ENCODE measurements around the gene ADARB1. TPM values are rescaled to one million over a fixed set of nuclear protein-coding genes. Genes with fewer than 3 reads are reported as not detected.
A peak's percentile ranks its signal among the peaks of the same experiment; 100 is the strongest.

The ADARB1 gene
- total and polyA plus RNA-seq, 2 experiments from 2014 or later = 4.8 to 14.8 TPM

DNA sequence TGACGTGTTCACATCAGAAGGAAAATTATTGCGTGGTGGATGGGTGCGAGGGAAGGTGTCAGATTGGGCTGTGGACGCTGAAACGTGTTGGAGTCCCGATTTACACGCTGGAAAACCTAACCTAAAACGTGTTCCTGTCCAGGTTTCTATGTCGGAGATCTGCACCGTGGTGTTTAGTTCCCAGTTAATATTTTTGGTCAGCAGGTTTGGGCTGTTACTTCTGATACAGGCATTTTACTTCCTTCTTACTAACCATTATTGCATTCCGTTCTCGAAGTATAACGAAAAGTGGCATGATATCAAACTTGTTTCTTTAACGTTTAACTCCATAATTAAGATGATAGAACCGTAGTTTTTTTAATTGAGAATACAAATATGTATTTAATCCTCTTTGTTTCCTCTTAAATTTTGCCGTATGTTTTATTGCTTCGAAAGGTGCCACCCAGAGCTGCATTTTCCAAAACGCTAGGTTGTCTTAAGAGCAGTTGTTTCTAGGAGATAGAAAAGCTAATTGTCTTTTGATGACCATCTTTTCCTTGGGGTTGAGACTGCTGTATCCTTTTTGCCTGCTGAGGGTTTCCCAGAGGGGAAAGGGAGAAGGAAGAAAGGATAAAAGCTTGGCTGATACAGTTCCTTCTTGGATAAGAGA lies 1.3 kb downstream of the ADARB1 start:
- H3K79me2 ChIP-seq (replicated peaks; ENCODE audit: insufficient read depth) = peaks cover 15% of the 10 kb centered on the region
- peaks cover 20% of the 10 kb centered on the region for H3K4me1 Mint-ChIP-seq
- TF ChIP-seq STAT1 (IDR thresholded peaks at IDR 0.05; ENCODE audit: unreplicated experiment) (no peak), EZH2 (IDR thresholded peaks at IDR 0.05; ENCODE audit: low read depth, unreplicated experiment) (peak; percentile 52)
- H3K4me3 ChIP-seq = peak overlapping the region; percentile 70
- no peak overlapping the region for H3K27ac Mint-ChIP-seq
- peaks cover 12% of the 10 kb centered on the region; the same call in 1 of the 2 replicates for H3F3A ChIP-seq (replicated peaks; ENCODE audit: low read depth)
- H3K4me2 ChIP-seq = peak overlapping the region; percentile 93
- peaks cover 15% of the 10 kb centered on the region for H3K4me1 ChIP-seq (ENCODE audit: insufficient read depth)
- DNase-seq (ENCODE audit: low spot score) (no peak), ATAC-seq (no peak)
- no peaks in the 10 kb centered on the region for H3K9me2 ChIP-seq (ENCODE audit: insufficient read depth)
- peaks cover 22% of the 10 kb centered on the region for H3K27me3 ChIP-seq (ENCODE audit: insufficient read depth)
- no peak overlapping the region for H2AFZ ChIP-seq
- H3K36me3 ChIP-seq (ENCODE audit: insufficient read depth) = no peaks in the 10 kb centered on the region
- H4K20me1 ChIP-seq (replicated peaks; ENCODE audit: insufficient read depth) = peaks cover 18% of the 10 kb centered on the region
- H3K27me3 Mint-ChIP-seq (ENCODE audit: insufficient read depth, low read depth, poor library complexity) = peaks cover 28% of the 10 kb centered on the region
- H3K4me3 Mint-ChIP-seq = peak overlapping the region; percentile 75
- peaks cover 3% of the 10 kb centered on the region; the same call in 1 of the 3 replicates for H3K9me3 Mint-ChIP-seq
- peaks cover 3% of the 10 kb centered on the region; the same call in 1 of the 3 replicates for H3K36me3 Mint-ChIP-seq (ENCODE audit: low read depth)
- H3K27ac ChIP-seq (ENCODE audit: low read depth) = no peak overlapping the region

DNA sequence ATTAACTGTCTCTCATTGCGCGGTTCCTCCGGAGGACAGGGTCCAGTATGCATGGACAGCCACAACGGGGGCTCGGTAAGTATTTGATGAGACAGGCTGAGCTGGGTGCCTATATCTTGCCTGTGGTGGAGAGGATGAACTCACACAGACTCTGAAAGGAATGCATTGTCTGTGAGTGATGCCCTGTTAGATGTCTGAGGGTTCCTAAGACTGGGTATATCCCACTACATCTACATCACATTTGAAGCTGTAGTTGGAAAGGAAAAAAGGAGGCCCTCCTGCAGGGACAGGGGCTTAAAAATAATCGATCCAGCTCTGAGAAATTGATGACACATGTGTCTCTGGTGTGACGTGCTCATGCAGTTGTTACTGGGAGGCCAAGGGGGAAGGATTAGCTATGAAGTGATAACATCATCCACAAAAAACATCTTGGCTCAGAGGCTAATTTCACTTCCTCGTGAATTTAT lies 1.9 kb downstream of the ADARB1 start:
- Histone ChIP-seq H3K4me1 (ENCODE audit: insufficient read depth) (peaks cover 15% of the 10 kb centered on the region), H3K27ac (ENCODE audit: low read depth) (no peak overlapping the region), H3K79me2 (replicated peaks; ENCODE audit: insufficient read depth) (peaks cover 19% of the 10 kb centered on the region), H3K4me2 (peak overlapping the region; percentile 93; the same call in 1 of the 2 replicates), H2AFZ (no peak overlapping the region), H3K4me3 (no peak overlapping the region), H4K20me1 (replicated peaks; ENCODE audit: insufficient read depth) (peaks cover 18% of the 10 kb centered on the region), H3K36me3 (ENCODE audit: insufficient read depth) (no peaks in the 10 kb centered on the region), H3K27me3 (ENCODE audit: insufficient read depth) (peaks cover 22% of the 10 kb centered on the region), H3F3A (replicated peaks; ENCODE audit: low read depth) (peaks cover 12% of the 10 kb centered on the region; the same call in 1 of the 2 replicates), H3K9me2 (ENCODE audit: insufficient read depth) (no peaks in the 10 kb centered on the region)
- Mint-ChIP-seq H3K4me3 (peak overlapping the region; percentile 75), H3K27me3 (ENCODE audit: insufficient read depth, low read depth, poor library complexity) (peaks cover 30% of the 10 kb centered on the region), H3K27ac (no peak overlapping the region), H3K36me3 (ENCODE audit: low read depth) (peaks cover 3% of the 10 kb centered on the region; the same call in 1 of the 3 replicates), H3K9me3 (peaks cover 3% of the 10 kb centered on the region; the same call in 1 of the 3 replicates), H3K4me1 (peaks cover 21% of the 10 kb centered on the region)
- DNase-seq (ENCODE audit: low spot score) = no peak
- TF ChIP-seq, protein P1, sequence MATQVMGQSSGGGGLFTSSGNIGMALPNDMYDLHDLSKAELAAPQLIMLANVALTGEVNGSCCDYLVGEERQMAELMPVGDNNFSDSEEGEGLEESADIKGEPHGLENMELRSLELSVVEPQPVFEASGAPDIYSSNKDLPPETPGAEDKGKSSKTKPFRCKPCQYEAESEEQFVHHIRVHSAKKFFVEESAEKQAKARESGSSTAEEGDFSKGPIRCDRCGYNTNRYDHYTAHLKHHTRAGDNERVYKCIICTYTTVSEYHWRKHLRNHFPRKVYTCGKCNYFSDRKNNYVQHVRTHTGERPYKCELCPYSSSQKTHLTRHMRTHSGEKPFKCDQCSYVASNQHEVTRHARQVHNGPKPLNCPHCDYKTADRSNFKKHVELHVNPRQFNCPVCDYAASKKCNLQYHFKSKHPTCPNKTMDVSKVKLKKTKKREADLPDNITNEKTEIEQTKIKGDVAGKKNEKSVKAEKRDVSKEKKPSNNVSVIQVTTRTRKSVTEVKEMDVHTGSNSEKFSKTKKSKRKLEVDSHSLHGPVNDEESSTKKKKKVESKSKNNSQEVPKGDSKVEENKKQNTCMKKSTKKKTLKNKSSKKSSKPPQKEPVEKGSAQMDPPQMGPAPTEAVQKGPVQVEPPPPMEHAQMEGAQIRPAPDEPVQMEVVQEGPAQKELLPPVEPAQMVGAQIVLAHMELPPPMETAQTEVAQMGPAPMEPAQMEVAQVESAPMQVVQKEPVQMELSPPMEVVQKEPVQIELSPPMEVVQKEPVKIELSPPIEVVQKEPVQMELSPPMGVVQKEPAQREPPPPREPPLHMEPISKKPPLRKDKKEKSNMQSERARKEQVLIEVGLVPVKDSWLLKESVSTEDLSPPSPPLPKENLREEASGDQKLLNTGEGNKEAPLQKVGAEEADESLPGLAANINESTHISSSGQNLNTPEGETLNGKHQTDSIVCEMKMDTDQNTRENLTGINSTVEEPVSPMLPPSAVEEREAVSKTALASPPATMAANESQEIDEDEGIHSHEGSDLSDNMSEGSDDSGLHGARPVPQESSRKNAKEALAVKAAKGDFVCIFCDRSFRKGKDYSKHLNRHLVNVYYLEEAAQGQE (IDR thresholded peaks at IDR 0.05; ENCODE audit: unreplicated experiment) = no peak
- TF ChIP-seq, protein P2, sequence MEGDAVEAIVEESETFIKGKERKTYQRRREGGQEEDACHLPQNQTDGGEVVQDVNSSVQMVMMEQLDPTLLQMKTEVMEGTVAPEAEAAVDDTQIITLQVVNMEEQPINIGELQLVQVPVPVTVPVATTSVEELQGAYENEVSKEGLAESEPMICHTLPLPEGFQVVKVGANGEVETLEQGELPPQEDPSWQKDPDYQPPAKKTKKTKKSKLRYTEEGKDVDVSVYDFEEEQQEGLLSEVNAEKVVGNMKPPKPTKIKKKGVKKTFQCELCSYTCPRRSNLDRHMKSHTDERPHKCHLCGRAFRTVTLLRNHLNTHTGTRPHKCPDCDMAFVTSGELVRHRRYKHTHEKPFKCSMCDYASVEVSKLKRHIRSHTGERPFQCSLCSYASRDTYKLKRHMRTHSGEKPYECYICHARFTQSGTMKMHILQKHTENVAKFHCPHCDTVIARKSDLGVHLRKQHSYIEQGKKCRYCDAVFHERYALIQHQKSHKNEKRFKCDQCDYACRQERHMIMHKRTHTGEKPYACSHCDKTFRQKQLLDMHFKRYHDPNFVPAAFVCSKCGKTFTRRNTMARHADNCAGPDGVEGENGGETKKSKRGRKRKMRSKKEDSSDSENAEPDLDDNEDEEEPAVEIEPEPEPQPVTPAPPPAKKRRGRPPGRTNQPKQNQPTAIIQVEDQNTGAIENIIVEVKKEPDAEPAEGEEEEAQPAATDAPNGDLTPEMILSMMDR (conservative IDR thresholded peaks at IDR 0.05; ENCODE audit: low read depth in 2 of 2) = no peak
- TF ChIP-seq EZH2 (IDR thresholded peaks at IDR 0.05; ENCODE audit: low read depth, unreplicated experiment) (peak; percentile 0), CREB1 (CRISPR knock-in tag; IDR thresholded peaks at IDR 0.05; ENCODE audit: low read depth) (no peak), POLR2AphosphoS5 (IDR thresholded peaks at IDR 0.05; ENCODE audit: low read depth) (no peak), NANOG (IDR thresholded peaks at IDR 0.05; ENCODE audit: borderline replicate concordance) (no peak), ZNF331 (CRISPR knock-in tag; IDR thresholded peaks at IDR 0.05; ENCODE audit: low read depth) (no peak)
- TF ChIP-seq, protein P3, sequence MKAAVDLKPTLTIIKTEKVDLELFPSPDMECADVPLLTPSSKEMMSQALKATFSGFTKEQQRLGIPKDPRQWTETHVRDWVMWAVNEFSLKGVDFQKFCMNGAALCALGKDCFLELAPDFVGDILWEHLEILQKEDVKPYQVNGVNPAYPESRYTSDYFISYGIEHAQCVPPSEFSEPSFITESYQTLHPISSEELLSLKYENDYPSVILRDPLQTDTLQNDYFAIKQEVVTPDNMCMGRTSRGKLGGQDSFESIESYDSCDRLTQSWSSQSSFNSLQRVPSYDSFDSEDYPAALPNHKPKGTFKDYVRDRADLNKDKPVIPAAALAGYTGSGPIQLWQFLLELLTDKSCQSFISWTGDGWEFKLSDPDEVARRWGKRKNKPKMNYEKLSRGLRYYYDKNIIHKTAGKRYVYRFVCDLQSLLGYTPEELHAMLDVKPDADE (IDR thresholded peaks at IDR 0.05) = no peak
- no peak for ATAC-seq
